ENCODE measurements around the gene COX6A2. TPM values are rescaled to one million over a fixed set of nuclear protein-coding genes. Genes with fewer than 3 reads are reported as not detected.
"Not testable (repeated sequence)": the region's sequence is repeated elsewhere in the genome, so short reads cannot be mapped to it uniquely, and the experiment has no call there.

Gene COX6A2
- total RNA-seq, 1 donor from 2014 or later = not detected

DNA sequence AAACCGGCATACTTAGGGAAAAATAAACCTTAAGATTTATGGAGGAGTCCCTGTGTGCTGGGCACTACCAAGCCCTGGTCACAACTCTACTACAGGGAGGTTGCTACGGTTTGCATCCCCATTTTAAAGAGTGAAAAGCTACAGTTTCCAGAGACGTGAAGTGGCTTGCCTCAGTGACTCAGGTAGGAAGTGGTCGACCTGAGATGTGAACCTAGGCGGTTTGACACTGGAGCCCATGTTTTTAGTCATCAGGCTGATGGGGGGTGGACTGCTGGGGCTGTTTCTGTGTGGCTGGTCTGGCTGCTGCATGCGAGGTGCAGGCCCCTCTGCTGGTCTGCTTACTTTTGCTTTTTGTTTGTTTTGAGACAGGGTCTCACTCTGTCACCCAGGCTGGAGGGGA is 6.6 kb downstream of the COX6A2 start:
- no peaks in the 10 kb centered on the region for H3K9me3 Mint-ChIP-seq
- peaks cover 43% of the 10 kb centered on the region for H3K27me3 Mint-ChIP-seq
- H3K4me3 Mint-ChIP-seq = no peak overlapping the region
- no peaks in the 10 kb centered on the region for H3K36me3 Mint-ChIP-seq
- H3K27ac Mint-ChIP-seq = no peak overlapping the region
- TF ChIP-seq, protein P1, sequence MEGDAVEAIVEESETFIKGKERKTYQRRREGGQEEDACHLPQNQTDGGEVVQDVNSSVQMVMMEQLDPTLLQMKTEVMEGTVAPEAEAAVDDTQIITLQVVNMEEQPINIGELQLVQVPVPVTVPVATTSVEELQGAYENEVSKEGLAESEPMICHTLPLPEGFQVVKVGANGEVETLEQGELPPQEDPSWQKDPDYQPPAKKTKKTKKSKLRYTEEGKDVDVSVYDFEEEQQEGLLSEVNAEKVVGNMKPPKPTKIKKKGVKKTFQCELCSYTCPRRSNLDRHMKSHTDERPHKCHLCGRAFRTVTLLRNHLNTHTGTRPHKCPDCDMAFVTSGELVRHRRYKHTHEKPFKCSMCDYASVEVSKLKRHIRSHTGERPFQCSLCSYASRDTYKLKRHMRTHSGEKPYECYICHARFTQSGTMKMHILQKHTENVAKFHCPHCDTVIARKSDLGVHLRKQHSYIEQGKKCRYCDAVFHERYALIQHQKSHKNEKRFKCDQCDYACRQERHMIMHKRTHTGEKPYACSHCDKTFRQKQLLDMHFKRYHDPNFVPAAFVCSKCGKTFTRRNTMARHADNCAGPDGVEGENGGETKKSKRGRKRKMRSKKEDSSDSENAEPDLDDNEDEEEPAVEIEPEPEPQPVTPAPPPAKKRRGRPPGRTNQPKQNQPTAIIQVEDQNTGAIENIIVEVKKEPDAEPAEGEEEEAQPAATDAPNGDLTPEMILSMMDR (conservative IDR thresholded peaks at IDR 0.05) = no peak
- H3K4me1 Mint-ChIP-seq (ENCODE audit: unreplicated experiment) = no peaks in the 10 kb centered on the region
- DNase-seq (ENCODE audit: extremely low spot score, unreplicated experiment) = no peak

DNA sequence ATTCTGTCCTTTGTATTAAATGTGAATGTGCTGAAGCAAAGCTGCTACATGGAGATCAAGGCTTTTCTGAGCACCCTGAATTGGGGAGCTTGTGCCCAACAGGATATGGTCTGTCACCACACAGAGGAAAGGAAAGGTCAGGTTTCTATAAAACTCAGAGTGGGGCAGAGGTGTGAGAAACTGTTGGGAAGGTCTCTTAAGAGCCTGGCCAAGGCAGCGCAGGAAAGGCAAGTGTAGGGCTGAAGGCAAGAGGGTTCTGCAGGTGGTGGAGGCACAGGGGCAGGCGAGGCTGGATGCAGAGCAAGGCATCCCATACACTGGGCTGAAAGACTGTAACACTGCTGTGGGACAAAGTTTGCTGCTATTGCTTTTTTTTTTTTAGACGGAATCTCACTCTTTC is 8.1 kb downstream of the COX6A2 start:
- Mint-ChIP-seq H3K4me1 (ENCODE audit: unreplicated experiment) (no peaks in the 10 kb centered on the region), H3K27me3 (peaks cover 46% of the 10 kb centered on the region), H3K27ac (no peak overlapping the region), H3K9me3 (no peaks in the 10 kb centered on the region), H3K36me3 (no peaks in the 10 kb centered on the region), H3K4me3 (no peak overlapping the region)
- no peak for DNase-seq (ENCODE audit: extremely low spot score, unreplicated experiment)
- TF ChIP-seq, protein P1 (conservative IDR thresholded peaks at IDR 0.05) = no peak

DNA sequence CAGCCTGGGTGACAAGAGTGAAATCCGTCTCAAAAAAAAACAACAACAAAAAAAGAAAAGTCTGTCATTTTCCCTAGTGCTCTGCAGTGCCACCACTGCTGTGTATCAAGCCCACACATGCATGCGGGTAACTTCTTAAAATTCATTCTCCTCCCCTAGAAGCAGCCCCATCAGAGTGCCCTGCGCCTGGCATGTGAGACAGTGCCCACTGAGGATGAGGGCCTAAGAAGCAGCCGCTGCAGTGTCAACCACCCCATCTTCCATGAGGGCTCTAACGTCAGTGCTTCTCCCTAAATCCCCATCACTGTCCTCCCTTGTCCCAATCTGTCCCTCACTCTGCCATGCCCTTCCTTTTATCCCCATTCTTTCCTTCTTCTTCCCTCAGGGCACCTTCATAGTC is 10.2 kb downstream of the COX6A2 start:
- Mint-ChIP-seq H3K27ac (no peak overlapping the region), H3K36me3 (no peaks in the 10 kb centered on the region), H3K27me3 (peaks cover 42% of the 10 kb centered on the region), H3K4me3 (no peak overlapping the region), H3K9me3 (no peaks in the 10 kb centered on the region), H3K4me1 (ENCODE audit: unreplicated experiment) (no peaks in the 10 kb centered on the region)
- TF ChIP-seq, protein P1 (conservative IDR thresholded peaks at IDR 0.05) = no peak
- DNase-seq (ENCODE audit: extremely low spot score, unreplicated experiment) = no peak

DNA sequence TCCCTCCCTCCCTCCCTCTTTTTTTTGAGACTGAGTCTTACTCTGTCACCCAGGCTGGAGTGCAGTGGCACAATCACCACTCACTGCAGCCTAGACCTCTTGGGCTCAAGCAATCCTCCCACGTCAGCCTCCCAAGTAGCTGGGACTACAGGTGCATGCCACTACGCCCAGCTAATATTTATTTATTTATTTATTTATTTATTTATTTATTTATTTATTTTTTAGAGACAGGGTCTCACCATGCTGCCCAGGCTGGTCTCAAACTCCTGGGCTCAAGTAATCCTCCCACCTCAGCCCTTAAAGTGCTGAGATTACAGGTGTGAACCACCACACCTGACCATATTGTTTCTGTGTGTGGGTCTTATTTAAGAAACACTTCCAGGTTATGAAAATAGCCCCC is 11.1 kb downstream of the COX6A2 start:
- H3K27ac Mint-ChIP-seq; H3K4me3 Mint-ChIP-seq; H3K36me3 Mint-ChIP-seq; H3K9me3 Mint-ChIP-seq; DNase-seq (ENCODE audit: extremely low spot score, unreplicated experiment); H3K4me1 Mint-ChIP-seq (ENCODE audit: unreplicated experiment): not testable (repeated sequence)
- H3K27me3 Mint-ChIP-seq = peaks cover 36% of the 10 kb centered on the region

DNA sequence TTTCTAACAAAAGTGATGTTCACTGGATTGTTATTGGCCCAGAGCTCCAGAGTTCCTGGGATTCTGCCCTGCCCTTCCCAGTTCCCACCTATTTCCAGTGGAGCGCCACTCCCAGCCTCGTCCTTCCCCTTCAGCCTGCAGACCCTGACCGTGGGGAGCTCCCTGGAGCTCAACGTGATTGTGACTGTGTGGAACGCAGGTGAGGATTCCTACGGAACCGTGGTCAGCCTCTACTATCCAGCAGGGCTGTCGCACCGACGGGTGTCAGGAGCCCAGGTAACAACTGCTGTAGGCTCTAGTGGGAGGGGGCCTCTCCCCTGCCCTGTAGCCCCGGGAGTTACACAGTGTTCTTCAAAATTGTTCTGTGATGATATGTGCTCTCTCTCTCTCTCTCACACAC is 11.8 kb downstream of the COX6A2 start:
- H3K9me3 Mint-ChIP-seq = no peaks in the 10 kb centered on the region
- TF ChIP-seq, protein P1 (conservative IDR thresholded peaks at IDR 0.05) = no peak
- no peak overlapping the region for H3K4me3 Mint-ChIP-seq
- no peaks in the 10 kb centered on the region for H3K36me3 Mint-ChIP-seq
- no peak overlapping the region for H3K27ac Mint-ChIP-seq
- peaks cover 36% of the 10 kb centered on the region for H3K27me3 Mint-ChIP-seq
- no peaks in the 10 kb centered on the region for H3K4me1 Mint-ChIP-seq (ENCODE audit: unreplicated experiment)
- no peak for DNase-seq (ENCODE audit: extremely low spot score, unreplicated experiment)

DNA sequence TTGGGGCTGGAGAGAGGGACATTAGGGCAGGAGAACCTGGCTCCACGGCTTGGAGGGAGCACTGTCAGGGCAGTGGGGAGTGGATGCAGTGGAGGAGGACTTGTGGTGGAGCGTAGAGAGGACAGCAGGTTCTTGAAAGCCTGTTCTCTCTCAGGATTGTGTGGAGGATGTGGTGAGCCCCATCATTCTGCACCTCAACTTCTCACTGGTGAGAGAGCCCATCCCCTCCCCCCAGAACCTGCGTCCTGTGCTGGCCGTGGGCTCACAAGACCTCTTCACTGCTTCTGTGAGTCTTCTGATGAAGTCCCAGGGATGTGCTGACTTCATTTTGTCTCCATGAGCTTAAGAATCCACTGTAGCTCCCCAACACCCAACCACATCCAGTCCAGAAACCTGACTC is 13.5 kb downstream of the COX6A2 start:
- Mint-ChIP-seq H3K4me1 (ENCODE audit: unreplicated experiment) (no peaks in the 10 kb centered on the region), H3K9me3 (no peaks in the 10 kb centered on the region), H3K27ac (no peak overlapping the region), H3K4me3 (no peak overlapping the region), H3K36me3 (no peaks in the 10 kb centered on the region), H3K27me3 (peaks cover 32% of the 10 kb centered on the region)
- TF ChIP-seq, protein P1 (conservative IDR thresholded peaks at IDR 0.05) = no peak
- DNase-seq (ENCODE audit: extremely low spot score, unreplicated experiment) = no peak

Measured in type B pancreatic cell (in vitro differentiated cells).